Measurements from ENCODE around the gene KIF5A.

DNA sequence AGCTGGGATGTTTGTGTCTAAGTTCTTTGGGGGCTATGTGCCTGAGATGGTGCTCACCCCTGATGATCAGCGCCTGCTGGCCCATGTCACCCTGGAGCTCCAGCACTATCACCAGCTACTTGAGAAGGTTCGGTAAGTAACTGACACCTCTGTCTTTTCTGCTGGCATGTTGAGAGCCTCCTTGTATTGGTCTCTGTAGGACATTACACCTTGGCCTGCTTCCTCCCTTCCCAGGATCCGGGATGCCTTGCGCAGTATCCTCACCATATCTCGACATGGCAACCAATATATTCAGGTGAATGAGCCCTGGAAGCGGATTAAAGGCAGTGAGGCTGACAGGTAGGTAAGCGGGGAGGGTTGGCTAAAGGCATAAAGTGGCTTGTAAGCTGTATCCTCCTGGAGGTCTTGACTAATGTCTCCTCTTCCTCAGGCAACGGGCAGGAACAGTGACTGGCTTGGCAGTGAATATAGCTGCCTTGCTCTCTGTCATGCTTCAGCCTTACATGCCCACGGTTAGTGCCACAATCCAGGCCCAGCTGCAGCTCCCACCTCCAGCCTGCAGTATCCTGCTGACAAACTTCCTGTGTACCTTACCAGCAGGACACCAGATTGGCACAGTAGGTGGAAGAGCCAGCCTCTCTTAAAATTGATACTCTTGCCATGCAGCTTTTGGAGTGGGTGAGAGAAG is 35.0 kb upstream of the KIF5A start:
- TF ChIP-seq RXRA (IDR thresholded peaks at IDR 0.05; ENCODE audit: borderline replicate concordance, low read depth) (no peak), MEF2A (IDR thresholded peaks at IDR 0.05; ENCODE audit: borderline replicate concordance, low read depth) (no peak), RFX5 (IDR thresholded peaks at IDR 0.05; ENCODE audit: low read length) (no peak), RAD21 (IDR thresholded peaks at IDR 0.05; ENCODE audit: low read length) (no peak), JUND (IDR thresholded peaks at IDR 0.05) (no peak), CHD2 (IDR thresholded peaks at IDR 0.05; ENCODE audit: low read length, partially characterized antibody) (no peak), GABPA (IDR thresholded peaks at IDR 0.05; ENCODE audit: low read depth) (no peak)
- TF ChIP-seq, protein P1, sequence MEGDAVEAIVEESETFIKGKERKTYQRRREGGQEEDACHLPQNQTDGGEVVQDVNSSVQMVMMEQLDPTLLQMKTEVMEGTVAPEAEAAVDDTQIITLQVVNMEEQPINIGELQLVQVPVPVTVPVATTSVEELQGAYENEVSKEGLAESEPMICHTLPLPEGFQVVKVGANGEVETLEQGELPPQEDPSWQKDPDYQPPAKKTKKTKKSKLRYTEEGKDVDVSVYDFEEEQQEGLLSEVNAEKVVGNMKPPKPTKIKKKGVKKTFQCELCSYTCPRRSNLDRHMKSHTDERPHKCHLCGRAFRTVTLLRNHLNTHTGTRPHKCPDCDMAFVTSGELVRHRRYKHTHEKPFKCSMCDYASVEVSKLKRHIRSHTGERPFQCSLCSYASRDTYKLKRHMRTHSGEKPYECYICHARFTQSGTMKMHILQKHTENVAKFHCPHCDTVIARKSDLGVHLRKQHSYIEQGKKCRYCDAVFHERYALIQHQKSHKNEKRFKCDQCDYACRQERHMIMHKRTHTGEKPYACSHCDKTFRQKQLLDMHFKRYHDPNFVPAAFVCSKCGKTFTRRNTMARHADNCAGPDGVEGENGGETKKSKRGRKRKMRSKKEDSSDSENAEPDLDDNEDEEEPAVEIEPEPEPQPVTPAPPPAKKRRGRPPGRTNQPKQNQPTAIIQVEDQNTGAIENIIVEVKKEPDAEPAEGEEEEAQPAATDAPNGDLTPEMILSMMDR (IDR thresholded peaks at IDR 0.05) = no peak
- TF ChIP-seq, protein P2, sequence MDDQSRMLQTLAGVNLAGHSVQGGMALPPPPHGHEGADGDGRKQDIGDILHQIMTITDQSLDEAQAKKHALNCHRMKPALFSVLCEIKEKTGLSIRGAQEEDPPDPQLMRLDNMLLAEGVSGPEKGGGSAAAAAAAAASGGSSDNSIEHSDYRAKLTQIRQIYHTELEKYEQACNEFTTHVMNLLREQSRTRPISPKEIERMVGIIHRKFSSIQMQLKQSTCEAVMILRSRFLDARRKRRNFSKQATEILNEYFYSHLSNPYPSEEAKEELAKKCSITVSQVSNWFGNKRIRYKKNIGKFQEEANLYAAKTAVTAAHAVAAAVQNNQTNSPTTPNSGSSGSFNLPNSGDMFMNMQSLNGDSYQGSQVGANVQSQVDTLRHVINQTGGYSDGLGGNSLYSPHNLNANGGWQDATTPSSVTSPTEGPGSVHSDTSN (IDR thresholded peaks at IDR 0.05) = no peak
- TF ChIP-seq, protein P3, sequence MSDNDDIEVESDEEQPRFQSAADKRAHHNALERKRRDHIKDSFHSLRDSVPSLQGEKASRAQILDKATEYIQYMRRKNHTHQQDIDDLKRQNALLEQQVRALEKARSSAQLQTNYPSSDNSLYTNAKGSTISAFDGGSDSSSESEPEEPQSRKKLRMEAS (IDR thresholded peaks at IDR 0.05; ENCODE audit: low read depth) = no peak
